Astrocyte of the hippocampus (primary cell): ENCODE measurements around the gene RMRP.

Source experiments
- DNase-seq: peaks from one replicate; pipeline ENCODE4 v3.0.0; 2011; ENCODE audit warnings: low read depth, low spot score

Gene RMRP

DNA sequence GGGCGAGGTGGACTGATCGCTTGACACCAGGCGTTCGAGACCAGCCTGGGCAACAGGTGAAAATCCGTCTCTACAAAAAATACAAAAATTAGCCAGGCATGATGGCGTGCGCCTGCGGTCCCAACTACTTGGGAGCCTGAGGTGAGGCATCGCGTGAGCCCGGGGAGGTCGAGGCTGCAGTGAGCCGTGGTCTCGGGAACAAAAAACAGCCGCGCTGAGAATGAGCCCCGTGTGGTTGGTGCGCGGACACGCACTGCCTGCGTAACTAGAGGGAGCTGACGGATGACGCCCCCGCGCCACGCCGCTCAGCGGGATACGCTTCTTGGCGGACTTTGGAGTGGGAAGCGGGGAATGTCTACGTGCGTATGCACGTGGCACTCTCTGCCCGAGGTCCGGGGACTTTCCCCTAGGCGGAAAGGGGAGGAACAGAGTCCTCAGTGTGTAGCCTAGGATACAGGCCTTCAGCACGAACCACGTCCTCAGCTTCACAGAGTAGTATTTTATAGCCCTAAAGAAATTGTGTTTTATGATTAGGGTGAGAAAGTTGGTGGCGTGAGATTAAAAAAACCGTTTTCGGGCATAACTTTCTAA lies at the start of gene RMRP:
RMRP (minus strand) TSS at position 474 of the 591 bp plus-strand sequence.
- peak; percentile 100 for DNase-seq

DNA sequence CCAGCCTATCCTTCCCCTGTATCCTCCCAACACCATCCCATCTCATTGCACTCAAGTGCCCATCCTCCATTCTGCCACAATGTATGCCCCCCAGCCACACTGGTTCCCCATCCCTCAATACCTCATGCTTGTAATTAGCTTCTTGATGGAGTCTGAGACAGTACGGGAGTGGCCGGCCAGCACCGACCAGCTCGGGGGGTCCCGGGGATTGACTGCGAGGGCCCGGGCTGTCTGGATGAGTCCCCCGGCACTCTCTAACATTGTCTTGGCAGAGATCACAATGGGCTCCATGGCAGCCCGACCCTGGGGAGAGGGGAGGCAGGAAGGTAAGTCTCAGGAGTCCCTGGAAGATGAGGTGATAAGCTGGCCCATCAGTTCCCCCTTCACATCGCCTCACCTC lies 49.1 kb upstream of the RMRP start:
- no peak for DNase-seq

- DNase-seq, result no peak
Observed at GRCh38 chr9:35705836-35706430, 48.1 kb upstream of the RMRP start.

- no peak for DNase-seq
Observed at GRCh38 chr9:35705372-35705771, 47.6 kb upstream of the RMRP start.

GRCh38 chr9:35703906-35704672 lies 46.3 kb upstream of the RMRP start:
- DNase-seq, result no peak

DNA sequence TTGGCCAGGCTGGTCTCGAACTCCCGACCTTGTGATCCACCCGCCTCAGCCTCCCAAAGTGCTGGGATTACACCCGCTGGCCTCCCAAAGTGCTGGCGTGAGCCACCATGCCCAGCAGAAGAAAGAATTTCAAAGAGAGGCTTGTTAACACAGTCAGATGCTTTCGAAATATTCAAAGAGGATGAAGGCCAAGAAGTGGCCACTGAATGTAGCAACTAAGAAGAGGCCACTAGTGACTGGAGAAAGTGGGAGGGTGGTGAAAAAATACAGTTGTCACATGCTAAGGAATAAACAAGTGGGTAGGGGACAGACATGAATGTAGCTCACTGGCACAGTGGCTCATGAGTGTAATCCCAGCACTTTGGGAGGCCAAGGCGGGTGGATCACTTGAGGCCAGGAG lies 44.9 kb upstream of the RMRP start:
- DNase-seq, result no peak

- no peak for DNase-seq
Observed at GRCh38 chr9:35700942-35701341, 43.1 kb upstream of the RMRP start.

DNA sequence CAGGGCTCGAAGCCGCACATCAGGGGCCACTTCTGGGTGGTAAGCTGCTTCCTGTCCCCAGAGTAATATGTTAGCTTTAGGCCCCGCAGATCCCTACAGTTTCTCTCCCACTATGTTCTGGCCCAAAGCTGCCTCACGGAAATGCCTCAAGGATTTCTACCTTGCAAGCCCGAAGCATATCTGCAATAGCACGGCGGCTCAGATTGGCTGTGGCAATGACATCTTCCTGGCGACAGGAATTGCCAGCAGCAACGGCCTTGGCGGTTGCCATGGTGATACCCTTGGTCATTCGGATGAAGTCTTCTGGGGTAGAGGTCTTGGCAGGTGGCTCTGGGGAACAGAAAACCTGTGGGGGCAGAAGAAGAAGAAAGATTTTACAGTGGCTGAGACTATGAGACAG lies 42.2 kb upstream of the RMRP start:
- no peak for DNase-seq

DNA sequence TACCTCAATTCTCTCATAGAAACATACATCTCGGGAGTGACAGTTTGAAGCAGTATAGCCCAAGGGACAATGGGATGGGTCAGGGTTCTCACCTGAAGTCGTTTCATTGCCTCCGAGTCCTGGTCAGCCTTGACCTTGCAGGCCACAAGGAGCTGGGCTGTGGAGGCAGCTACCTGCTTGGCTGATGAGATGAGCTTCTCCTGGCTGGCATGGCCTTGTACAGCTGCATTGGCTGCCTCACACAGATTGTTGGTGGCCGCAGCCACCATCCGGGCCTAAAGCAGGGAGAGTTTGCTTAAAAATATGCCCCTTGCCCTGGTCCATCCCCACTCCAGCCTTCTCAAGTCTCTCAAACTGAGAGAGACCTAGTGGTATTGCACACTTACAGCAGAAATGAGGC lies 40.4 kb upstream of the RMRP start:
- no peak for DNase-seq

GRCh38 chr9:35697486-35697885 lies 39.7 kb upstream of the RMRP start:
- no peak for DNase-seq

DNA sequence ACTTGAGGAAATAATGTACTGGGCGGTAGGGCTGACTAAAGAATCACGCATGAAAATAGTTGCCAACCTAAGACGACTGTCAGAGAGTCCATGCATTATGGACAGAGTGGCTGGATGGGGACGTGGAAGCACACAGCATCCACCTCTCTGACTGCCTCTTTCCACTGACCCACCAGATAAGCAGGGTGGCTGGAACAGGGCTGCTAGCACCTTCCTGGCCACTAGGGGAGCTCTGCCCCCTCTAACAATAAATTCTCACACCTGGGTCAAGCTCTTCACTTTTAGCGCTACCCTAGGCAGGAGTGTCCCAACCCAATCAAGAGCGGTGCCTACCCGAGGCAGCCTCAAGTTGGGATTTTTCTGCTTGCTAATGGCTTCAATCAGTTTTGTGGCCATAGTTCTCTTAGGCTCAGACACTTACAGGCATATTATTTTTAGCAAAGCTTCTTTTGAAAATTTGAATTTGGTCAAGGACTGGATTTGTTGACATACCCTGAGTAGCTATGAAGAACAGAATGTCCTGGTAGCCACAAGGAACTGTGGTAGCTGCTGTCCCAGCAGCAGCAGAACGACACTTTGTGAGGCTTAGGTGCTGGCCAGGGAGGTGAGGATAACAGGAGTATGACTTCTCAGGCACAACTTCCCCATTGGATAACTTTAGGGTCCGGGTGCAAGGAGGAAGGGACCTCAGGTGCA lies 38.8 kb upstream of the RMRP start:
- DNase-seq, result peak; percentile 67

GRCh38 chr9:35695943-35696401 lies 38.2 kb upstream of the RMRP start:
- no peak for DNase-seq

GRCh38 chr9:35691757-35692301 lies 34.0 kb upstream of the RMRP start:
- no peak for DNase-seq

DNA sequence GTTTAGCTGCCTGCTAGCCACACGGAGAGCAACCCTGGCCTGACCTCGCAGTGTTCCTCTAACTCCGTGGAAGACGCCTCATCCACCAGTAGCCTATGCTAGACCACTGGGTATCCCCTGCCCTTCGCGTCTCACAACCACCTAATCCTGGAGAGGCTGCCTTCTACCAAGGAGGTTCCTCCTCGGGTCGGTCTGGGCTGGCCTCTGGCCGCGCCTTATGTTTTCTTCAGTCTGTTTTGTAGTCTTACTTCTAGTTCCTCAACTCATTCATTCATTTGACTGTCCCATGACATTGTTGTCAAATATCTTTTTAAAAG lies 33.5 kb upstream of the RMRP start:
- DNase-seq, result no peak

GRCh38 chr9:35690614-35691333 lies 33.0 kb upstream of the RMRP start:
- DNase-seq, result peak; percentile 94

- DNase-seq, result no peak
Observed at GRCh38 chr9:35690294-35690613, 32.4 kb upstream of the RMRP start.

- peak; percentile 97 for DNase-seq
Observed at GRCh38 chr9:35689542-35690293, 31.9 kb upstream of the RMRP start, which contains the start of gene TPM2. TSS of gene TPM2 (minus strand) at chr9:35689925. CDS start at chr9:35689817, 108 bp downstream.

DNA sequence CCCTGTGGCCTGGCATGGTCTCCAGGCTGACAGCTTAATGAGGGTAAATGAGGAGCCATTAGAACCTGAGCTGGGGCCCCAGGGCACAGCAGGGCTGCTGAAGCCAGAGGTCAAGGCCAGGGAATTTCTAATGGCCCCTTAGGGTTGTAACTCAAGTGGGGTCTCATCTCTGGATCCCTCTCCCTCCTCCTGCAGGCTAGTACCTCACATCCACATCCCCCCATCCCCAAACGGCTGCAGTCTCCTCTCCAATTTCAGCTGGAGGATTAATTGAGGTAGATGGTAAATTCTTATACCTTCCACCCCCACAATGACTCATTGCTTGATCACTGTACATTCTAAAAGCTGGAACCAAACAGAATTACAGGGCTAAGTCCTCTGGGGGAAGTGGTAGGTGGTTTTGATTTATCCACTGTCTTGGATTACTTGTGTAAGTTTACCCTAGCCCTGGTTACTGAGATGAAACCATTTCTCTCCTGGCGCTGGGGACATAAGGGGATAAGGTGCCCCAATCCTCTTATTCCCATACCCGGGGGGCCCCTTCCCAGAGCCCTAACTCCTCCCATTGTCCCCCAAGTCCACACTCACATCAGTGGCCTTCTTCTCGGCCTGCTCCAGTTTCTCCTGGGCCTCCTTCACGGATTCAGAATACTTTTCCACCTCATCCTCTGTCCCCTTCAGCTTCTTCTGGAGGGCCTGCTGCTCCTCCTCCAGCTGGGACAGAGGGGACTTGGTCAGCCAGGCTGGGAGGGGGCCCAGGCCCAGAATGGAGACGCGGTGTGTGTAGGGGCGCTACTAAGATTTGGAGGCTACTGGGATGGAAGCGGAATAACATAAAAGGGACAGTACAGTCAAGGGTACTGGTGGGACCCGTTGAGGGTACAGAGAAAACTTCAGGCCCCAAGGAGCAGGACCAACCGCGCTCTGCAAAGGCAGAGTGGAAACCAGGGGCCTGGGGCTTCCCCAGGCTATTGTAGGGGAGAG lies 31.0 kb upstream of the RMRP start:
- peak; percentile 67 for DNase-seq

DNA sequence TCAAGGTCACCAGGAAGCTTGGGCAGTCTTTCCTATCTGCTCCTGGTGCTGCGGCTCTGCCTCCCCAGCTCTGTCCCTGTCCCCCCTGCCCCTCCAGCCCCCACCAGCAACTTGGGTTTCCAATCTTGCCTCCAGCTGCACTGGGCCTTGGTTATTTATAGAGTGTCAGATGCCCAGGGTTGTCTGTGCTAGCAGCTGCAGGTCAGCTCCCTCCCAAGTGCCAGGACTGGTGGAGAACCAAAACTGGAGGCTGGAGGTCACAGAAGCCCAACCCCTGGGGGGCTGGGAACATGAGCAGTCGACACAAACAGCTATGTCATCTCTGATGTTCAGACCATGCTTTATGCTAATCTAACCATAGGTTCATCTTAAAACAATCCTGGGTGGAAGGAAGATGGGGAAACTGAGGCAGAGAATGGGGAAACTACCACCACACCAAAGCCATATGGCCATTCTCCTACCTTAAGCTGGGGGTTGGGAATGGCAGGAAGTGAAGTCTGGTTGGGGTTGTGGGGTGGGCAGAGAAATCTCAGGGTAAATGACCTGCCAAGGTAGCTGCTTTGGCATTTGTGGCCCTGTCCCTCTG lies 30.2 kb upstream of the RMRP start:
- no peak for DNase-seq
